ENCODE results near the gene PPP3R2.

The PPP3R2 gene

GRCh38 chr9:101594796-101595195 lies at the start of gene PPP3R2:
Gene PPP3R2 (minus strand): TSS chr9:101594969. CDS start chr9:101594921, 48 bp downstream.
- TF ChIP-seq CTCF (IDR thresholded peaks at IDR 0.05; ENCODE audit: low read depth, low read length), result no peak
- DNase-seq (ENCODE audit: extremely low read depth, low read depth), result no peak

- no peak for DNase-seq (ENCODE audit: extremely low read depth, low read depth)
- TF ChIP-seq CTCF (IDR thresholded peaks at IDR 0.05; ENCODE audit: low read depth, low read length), result no peak
Observed at GRCh38 chr9:101639785-101640665, 45.3 kb upstream of the PPP3R2 start.

GRCh38 chr9:101639311-101639710 lies 44.5 kb upstream of the PPP3R2 start:
- TF ChIP-seq CTCF (IDR thresholded peaks at IDR 0.05; ENCODE audit: low read depth, low read length), result no peak
- DNase-seq (ENCODE audit: extremely low read depth, low read depth), result no peak

GRCh38 chr9:101636247-101636646 lies 41.5 kb upstream of the PPP3R2 start:
- TF ChIP-seq CTCF (IDR thresholded peaks at IDR 0.05; ENCODE audit: low read depth, low read length), result no peak
- no peak for DNase-seq (ENCODE audit: extremely low read depth, low read depth)

- no peak for DNase-seq (ENCODE audit: extremely low read depth, low read depth)
- TF ChIP-seq CTCF (IDR thresholded peaks at IDR 0.05; ENCODE audit: low read depth, low read length), result no peak
Observed at GRCh38 chr9:101635473-101635872, 40.7 kb upstream of the PPP3R2 start.

GRCh38 chr9:101634741-101635409 lies 40.1 kb upstream of the PPP3R2 start:
- no peak for TF ChIP-seq CTCF (IDR thresholded peaks at IDR 0.05; ENCODE audit: low read depth, low read length)
- DNase-seq (ENCODE audit: extremely low read depth, low read depth), result no peak

- TF ChIP-seq CTCF (IDR thresholded peaks at IDR 0.05; ENCODE audit: low read depth, low read length), result no peak
- DNase-seq (ENCODE audit: extremely low read depth, low read depth), result no peak
Observed at GRCh38 chr9:101632611-101633010, 37.8 kb upstream of the PPP3R2 start.

All from AG09319 (cell line).